ENCODE results near the gene PNP.
"Not testable (repeated sequence)": the region's sequence is repeated elsewhere in the genome, so short reads cannot be mapped to it uniquely, and the experiment has no call there.

PNP gene

DNA sequence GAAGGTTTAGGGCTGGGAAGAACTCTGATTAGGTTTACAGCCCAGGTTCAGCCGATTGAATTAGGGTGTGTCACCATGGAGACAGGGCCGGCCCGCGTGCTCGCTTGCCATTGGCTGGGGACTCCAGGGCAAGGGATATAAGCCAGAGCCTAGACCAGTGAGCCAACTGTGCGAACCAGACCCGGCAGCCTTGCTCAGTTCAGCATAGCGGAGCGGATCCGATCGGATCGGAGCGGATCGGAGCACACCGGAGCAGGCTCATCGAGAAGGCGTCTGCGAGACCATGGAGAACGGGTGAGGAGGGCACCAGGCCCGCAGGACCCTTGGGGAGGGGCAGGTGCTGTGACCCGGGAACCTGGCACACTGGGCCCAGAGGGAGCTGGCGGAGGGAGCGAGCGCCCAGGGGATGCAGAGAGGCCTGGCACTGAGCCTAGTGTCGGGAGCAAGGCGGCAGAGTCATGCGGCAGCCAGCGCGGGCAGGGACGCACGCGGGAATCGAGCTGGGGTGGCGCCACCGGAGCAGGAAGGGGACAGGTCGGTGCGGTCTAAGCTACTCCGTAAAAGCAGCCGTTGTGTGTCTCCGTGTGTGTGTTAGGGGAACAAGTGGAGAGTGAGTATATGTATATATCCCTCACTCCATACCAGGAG is at the start of gene PNP:
TSS of gene PNP (plus strand) at position 165 of the 648 bp plus-strand sequence. CDS start at position 284, 119 bp downstream.
- peak; percentile 95 for DNase-seq (ENCODE audit: low read depth, low spot score)

- DNase-seq (ENCODE audit: low read depth, low spot score): no peak
These were observed 49.8 kb upstream of the PNP start for GRCh38 chr14:20419419-20419818.

GRCh38 chr14:20421267-20421666 is 47.9 kb upstream of the PNP start:
- DNase-seq (ENCODE audit: low read depth, low spot score): no peak

- no peak for DNase-seq (ENCODE audit: low read depth, low spot score)
These were observed 46.3 kb upstream of the PNP start for GRCh38 chr14:20422886-20423285.

DNA sequence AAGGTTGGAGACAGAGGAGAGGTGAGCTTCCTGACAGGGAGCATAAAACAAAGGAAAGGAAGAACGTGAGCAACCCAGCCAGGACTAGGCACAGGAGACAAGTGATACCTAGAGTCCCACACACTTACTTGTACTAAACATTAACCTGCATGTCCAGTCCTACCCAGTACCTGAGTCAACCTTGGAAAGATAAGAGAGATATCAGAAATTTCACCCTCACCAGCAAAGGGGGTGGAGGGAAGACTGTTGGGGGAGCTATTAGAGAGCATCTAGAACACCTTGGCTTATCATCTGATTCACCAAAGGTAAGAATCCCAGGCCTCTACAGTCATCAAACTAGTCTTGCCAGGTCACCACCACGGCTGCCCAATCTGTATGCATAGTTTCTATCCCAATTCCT is 44.4 kb upstream of the PNP start:
- DNase-seq (ENCODE audit: low read depth, low spot score): no peak

GRCh38 chr14:20427231-20428009 is 41.8 kb upstream of the PNP start:
- DNase-seq (ENCODE audit: low read depth, low spot score): peak; percentile 14

GRCh38 chr14:20428010-20428365 is 41.2 kb upstream of the PNP start:
- no peak for DNase-seq (ENCODE audit: low read depth, low spot score)

- DNase-seq (ENCODE audit: low read depth, low spot score): no peak
These were observed 40.4 kb upstream of the PNP start for GRCh38 chr14:20428802-20429201.

- DNase-seq (ENCODE audit: low read depth, low spot score): no peak
These were observed 39.2 kb upstream of the PNP start for GRCh38 chr14:20429801-20430669.

- DNase-seq (ENCODE audit: low read depth, low spot score): no peak
These were observed 34.3 kb upstream of the PNP start for GRCh38 chr14:20434701-20435581.

GRCh38 chr14:20435582-20436362 is 33.4 kb upstream of the PNP start, which contains the start of gene KLHL33:
KLHL33 (minus strand) TSS chr14:20436166; CDS start chr14:20435811, 355 bp downstream.
- no peak for DNase-seq (ENCODE audit: low read depth, low spot score)

DNA sequence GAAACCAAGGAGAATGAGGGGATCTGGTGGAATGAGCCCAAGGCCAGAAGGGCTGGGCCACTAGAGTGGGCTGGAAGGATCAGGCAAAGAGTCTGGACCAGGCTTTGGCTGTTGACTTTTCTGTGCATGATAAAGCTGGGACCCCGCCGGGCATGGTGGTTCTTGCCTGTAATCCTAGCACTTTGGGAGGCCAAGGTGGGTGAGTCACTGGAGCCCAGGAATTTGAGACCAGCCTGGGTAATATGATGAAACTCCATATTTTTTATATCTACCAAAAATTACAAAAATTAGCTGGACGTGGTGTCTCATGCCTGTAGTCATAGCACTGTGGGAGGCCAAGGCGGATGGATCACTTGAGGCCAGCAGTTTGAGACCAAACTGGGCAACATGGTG is 32.8 kb upstream of the PNP start:
- DNase-seq (ENCODE audit: low read depth, low spot score): no peak

GRCh38 chr14:20438664-20439063 is 30.5 kb upstream of the PNP start:
- no peak for DNase-seq (ENCODE audit: low read depth, low spot score)

DNA sequence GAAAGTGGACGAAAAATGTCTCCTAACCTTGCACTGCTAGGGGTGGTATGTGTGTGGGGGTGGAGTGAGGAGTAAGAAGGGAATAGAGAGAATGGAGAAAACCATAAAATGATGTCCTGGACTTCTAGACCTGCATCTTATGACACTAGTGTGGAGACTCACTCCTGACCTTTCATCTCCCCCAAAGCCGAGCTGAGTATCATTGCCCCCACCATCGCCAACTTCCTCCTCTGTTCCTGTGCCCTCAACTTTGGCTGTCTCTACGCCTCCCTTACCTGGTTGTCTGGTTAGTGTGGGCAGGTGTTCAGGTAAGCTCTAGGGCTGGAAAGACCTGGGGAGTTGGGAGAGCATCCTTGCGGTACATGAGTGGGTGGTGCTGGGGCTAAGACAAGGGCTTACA is 28.7 kb upstream of the PNP start:
- no peak for DNase-seq (ENCODE audit: low read depth, low spot score)

GRCh38 chr14:20440882-20441281 is 28.3 kb upstream of the PNP start:
- DNase-seq (ENCODE audit: low read depth, low spot score): no peak

DNA sequence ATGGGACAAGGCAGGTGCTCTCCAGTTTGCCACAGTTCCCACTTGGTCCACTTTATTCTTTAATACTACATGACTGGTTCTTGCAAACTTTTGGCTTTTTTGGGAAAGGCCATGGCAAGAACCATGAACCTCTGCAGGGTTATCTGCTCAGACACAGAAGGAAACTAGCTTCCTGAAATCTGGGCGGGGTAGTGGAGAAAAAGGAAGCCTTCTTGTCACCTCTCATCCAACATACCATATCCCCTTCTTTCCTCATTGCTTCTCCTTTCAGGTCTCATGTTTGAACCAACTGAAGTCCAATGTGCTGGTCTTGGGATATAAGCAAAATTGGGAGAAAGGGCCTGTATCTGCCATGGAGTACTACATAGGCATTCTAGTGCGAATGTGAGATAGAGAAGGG is 27.7 kb upstream of the PNP start:
- DNase-seq (ENCODE audit: low read depth, low spot score): no peak

DNA sequence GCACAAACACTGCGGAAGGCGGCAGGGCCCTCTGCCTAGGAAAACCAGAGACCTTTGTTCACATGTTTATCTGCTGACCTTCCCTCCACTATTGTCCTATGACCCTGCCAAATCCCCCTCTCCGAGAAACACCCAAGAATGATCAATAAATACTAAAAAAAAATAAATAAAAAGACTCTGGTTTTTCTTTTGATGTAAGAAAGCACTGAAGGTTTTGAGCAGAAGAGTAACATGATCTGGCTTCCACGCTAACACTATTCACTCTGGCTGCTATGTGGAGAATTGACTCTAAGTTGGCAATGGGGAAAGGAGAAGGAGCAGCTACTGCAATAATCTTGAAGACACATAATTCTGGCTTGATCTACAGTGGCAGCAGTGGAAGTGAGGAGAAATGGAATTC is 25.6 kb upstream of the PNP start:
- not testable (repeated sequence) for DNase-seq (ENCODE audit: low read depth, low spot score)

- DNase-seq (ENCODE audit: low read depth, low spot score): no peak
These were observed 22.3 kb upstream of the PNP start for GRCh38 chr14:20446889-20447288.

DNA sequence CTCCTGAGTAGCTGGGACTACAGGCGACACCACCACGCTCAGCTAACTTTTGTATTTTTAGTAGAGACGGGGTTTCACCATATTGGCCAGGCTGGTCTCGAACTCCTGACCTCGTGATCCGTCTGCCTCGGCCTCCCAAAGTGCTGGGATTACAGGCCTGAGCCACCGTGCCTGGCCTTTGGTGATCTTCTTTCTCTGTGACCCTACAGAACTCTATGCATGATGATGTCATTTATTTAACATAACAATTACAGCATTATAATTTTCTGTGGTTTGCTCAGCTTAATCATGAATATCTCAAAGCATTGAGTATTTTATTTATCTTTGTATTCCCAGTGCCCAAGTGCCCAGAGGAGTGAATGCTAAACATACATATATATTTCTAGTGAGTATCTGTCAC is 16.4 kb upstream of the PNP start:
- DNase-seq (ENCODE audit: low read depth, low spot score): not testable (repeated sequence)

All from ELF-1 (cell line).